Measurements from ENCODE around the gene OR10T2.
A peak's percentile ranks its signal among the peaks of the same experiment; 100 is the strongest.
"Not testable (repeated sequence)": the region's sequence is repeated elsewhere in the genome, so short reads cannot be mapped to it uniquely, and the experiment has no call there.

Gene OR10T2, protein sequence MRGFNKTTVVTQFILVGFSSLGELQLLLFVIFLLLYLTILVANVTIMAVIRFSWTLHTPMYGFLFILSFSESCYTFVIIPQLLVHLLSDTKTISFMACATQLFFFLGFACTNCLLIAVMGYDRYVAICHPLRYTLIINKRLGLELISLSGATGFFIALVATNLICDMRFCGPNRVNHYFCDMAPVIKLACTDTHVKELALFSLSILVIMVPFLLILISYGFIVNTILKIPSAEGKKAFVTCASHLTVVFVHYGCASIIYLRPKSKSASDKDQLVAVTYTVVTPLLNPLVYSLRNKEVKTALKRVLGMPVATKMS

DNA sequence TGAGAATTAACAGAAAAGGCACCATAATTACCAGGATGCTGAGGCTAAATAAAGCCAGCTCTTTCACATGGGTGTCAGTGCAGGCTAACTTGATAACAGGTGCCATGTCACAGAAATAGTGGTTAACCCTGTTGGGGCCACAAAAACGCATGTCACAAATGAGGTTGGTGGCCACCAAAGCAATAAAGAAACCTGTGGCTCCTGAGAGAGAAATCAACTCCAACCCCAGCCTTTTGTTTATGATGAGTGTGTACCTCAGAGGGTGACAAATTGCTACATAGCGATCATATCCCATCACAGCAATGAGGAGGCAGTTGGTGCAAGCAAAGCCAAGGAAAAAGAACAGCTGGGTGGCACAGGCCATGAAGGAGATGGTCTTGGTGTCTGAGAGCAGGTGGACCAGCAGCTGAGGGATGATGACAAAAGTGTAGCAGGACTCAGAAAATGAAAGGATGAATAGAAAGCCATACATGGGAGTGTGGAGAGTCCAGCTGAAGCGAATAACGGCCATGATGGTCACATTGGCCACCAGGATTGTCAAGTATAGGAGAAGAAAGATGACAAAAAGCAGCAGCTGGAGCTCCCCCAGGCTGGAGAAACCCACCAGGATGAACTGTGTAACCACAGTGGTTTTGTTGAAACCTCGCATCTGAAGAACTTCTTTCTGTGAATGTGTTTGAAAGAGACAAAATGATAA, at the start of gene OR10T2:
TSS of gene OR10T2 (minus strand) at position 649 of the 697 bp plus-strand sequence. CDS start at position 649, 0 bp downstream.
- DNase-seq (ENCODE audit: low read depth in 2 of 2), result no peak

DNA sequence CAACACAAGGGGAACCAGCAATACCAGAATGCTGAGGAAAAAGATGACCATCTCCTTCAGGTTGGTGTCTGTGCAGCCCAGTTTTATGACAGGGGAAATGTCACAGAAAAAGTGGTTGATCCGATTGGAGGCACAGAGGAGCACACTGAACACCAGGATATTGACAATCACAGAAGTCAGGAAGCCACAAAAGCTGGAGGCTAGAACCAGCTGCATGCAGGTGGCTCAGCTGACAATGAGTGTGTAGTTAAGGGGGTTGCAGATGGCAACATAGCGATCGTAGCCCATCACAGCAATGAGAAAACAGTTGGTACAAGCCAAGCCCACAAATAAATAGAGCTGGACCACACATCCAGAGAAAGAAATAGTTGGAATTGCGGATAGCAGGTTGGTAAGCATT, 46.1 kb upstream of the OR10T2 start:
- DNase-seq (ENCODE audit: low read depth in 2 of 2), result no peak

GRCh38 chr1:158434741-158435140, 35.5 kb upstream of the OR10T2 start:
- DNase-seq (ENCODE audit: low read depth in 2 of 2), result no peak

DNA sequence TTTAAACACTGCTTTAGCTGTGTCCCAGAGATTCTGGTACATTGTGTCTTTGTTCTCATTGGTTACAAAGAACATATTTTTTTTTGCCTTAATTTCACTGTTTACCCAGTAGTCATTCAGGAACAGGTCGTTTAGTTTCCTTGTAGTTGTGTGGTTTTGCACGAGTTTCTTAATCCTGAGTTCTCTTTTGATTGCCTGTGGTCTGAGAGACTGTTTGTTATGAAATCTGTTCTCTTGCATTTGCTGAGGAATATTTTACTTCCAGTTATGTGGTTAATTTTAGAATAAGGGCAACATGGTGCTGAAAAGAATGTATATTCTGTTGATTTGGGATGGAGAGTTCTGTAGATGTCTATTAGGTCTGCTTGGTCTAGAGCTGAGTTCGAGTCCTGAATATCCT, 30.9 kb upstream of the OR10T2 start:
- not testable (repeated sequence) for DNase-seq (ENCODE audit: low read depth in 2 of 2)

DNA sequence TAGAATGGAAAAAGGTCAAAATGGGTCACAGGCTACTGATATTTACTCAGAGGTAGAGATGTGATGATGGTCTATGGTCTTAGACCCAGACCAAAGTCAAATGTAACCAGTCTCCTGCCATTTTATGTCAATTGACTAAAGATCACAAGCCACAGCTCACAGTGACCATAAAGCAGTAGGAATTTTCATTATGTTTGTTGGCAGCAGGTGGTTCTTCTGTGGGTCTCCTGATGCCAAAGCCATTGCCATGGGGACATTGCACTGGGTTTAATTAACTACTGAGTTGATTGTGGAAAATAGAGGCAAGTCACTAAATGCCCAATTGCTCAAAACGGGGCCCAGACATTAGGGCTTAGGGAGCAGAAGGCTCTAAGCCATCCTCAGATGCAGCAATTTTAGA, 26.9 kb upstream of the OR10T2 start, which contains the start of gene OR10K2:
TSS of gene OR10K2 (minus strand) at position 101 of the 400 bp plus-strand sequence. CDS start 5,371 bp downstream, outside the sequence.
- DNase-seq (ENCODE audit: low read depth in 2 of 2), result no peak

- no peak for DNase-seq (ENCODE audit: low read depth in 2 of 2)
These were observed 25.8 kb upstream of the OR10T2 start for GRCh38 chr1:158425027-158425426.

DNA sequence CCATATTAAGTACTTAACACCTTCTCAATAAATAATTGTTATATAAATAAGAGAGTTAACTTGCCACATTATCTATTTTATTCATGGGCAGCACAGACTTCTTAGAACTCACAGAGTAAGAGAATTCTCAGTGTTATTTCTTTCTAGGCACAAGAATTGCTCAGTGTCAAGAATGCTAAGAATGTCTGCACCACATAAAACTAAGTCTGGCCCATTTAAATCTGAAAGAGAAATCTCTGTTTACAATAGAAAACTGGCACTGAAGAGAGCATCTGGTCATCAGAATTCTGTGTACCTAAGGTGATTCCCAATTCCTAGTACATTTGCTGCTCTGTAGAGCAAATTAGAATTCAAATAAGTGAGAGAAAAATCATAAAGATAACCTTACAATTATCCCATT, 22.9 kb upstream of the OR10T2 start:
- DNase-seq (ENCODE audit: low read depth in 2 of 2), result no peak

- no peak for DNase-seq (ENCODE audit: low read depth in 2 of 2)
These were observed 18.3 kb upstream of the OR10T2 start for GRCh38 chr1:158417586-158417985.

DNA sequence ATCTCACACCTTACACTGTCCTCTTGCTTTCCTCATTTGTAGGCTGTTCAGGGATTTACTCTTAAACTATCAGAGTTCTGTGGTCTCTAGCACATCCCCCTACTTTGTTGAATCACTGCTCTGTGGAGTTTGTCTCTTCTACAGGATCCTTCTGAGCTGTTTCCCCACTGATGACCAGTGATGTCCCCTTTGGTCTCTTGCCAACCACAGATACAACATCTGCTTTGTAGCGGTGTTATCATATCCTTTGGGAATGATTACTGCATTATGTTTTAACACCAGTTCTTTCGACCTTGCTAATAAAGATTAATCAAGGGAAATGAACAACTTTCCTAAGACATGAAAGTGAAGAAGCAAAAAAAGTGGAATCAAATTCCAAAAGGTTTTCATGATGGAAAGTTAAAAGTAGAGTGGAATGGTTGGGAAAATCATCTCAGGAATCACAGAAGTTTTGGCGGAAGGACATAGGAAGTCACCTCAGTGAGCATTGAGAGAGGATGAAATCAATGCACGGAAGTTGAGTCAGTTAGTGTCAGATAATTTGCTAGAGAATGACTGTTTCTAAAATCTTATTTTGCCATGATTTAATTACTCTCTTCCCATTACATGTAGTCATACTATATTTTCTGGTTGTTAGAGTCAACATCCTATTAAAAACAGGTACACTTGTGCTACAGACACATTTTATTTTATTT, 15.5 kb upstream of the OR10T2 start:
- no peak for DNase-seq (ENCODE audit: low read depth in 2 of 2)

DNA sequence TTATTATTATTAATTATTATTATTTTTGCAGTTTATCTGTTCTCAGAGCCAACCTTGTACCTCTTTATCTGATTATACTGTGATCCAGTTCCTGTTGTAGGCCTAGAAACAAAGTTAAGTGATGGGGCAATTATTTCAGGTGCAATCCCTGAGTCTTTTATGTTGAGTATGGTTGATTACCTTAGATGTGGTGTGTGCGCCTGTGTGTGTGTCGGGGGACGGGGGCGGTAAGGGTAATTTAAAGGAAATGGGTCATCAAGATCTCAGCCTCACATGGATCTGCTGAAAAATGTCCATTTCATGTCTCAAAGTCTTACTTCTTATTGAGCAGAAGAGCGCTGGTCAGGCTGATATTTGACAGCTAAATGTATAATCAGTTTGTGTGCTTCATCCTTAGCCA, 7.8 kb upstream of the OR10T2 start:
- DNase-seq (ENCODE audit: low read depth in 2 of 2), result no peak

- no peak for DNase-seq (ENCODE audit: low read depth in 2 of 2)
These were observed 1.6 kb upstream of the OR10T2 start for GRCh38 chr1:158400871-158401270.

DNA sequence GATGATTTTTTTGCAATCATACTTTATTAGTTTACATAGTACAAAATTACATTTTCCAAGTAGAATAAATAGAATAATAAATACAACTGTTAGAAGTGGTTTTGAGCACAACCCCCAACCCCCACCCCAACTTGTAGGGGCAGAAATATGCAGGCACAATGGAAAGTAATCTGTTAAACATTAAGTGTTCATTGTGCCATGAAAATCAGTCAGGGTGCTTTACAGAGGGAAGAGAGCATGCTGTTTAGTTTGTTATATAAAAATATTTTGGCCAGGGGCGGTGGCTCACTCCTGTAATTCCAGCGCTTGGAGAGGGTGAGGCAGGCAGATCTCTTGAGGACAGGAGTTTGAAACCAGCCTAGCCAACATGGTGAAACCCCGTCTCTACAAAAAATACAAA, 2.6 kb downstream of the OR10T2 start:
- no peak for DNase-seq (ENCODE audit: low read depth in 2 of 2)

GRCh38 chr1:158393476-158393875, 5.8 kb downstream of the OR10T2 start:
- no peak for DNase-seq (ENCODE audit: low read depth in 2 of 2)

DNA sequence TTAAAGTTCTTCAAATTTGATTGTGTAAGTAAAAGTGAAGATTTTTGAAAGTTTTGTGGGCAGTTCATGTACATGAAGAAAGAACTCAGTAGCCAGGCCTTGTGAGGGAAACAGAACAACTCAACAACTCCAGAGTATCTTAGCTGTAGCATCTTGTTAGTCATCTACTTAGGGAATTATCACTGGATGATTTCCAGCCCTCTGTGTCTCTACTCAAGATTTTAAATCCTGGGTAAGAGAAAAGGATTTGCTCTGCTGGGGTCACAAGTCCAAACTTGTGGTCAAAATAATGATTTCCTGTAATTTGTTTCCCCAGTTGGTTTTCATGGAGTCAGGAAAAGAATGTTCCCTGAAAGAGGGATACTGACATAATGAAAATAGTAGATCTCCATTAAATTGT, 8.2 kb downstream of the OR10T2 start:
- DNase-seq (ENCODE audit: low read depth in 2 of 2), result no peak

DNA sequence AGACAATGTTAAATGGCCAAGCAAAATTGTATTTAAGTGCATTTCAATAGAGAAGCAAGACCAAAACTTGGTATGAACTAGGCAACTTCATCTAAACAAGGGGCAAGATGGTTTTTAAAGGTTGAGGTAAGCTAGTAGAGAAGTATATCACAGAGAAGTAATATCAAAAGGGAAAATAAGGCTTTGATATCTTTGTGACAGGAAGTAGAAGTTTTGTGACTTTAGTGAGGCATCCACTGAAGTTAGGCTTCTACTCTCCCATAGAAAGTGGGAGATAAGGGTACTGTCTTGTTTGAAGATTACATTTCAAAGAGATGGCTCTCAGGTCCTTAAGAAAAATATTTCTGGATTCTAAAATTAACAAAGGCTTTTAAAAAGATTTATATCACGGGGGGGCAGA, 8.9 kb downstream of the OR10T2 start:
- no peak for DNase-seq (ENCODE audit: low read depth in 2 of 2)

- DNase-seq (ENCODE audit: low read depth in 2 of 2), result no peak
These were observed 24.4 kb downstream of the OR10T2 start for GRCh38 chr1:158374860-158375259.

- DNase-seq (ENCODE audit: low read depth in 2 of 2), result not testable (repeated sequence)
These were observed 25.2 kb downstream of the OR10T2 start for GRCh38 chr1:158374101-158374500.

DNA sequence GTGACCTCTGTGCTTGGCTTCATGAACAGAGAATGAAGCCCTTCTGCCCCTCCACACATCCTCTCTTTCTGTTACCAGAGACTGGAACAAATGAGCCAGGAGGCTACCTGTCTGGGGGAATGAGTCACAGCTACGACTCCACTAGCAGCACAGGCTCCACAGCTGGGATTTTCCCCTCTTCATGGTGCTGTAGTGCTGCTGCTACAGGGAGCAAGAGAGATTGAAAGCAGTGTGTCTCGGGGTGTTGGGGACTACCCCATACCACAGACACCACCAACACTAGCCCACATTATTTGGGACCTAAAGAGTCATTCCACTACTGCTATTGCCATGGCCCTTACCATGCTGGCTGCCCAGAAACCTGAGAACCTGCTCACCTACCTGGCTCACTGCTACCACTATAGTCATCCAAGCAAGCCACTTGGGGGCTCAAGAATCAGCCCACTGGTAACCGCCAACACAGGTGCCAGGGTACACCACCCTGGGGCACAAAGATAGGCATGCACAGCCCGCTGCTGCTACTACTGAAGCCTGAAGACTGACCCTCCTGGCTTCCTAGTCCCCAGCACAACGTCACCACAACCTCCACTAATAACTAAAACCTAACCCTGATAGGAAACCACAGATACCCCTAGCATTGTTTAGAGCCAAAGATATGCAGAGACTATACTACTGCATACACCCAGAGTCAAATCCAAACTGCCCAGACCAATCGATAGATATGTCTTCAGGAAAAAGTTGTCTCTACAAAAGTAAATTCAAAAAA, 27.9 kb downstream of the OR10T2 start:
- DNase-seq (ENCODE audit: low read depth in 2 of 2), result peak in 1 of 2 donors; percentile 6

- DNase-seq (ENCODE audit: low read depth in 2 of 2), result no peak
These were observed 32.5 kb downstream of the OR10T2 start for GRCh38 chr1:158366783-158367182.

DNA sequence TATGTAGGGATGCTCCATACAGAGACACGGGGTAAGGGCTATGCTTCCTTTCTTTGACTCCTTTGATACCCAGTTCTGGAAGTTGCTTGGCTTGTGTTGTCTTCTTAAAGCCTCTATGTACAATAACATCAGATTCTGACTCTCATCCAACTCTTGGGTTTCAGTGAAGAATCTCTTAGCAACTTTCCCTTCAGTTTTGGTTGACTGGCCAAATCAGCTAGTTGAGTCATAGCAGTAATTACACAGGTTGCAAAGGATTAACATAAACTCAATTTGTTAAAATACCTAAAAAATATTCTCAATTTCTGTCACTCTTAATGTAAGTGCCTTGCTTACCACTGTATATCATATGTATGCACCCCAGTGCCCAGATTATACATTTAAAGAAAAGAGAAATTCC, 36.3 kb downstream of the OR10T2 start:
- DNase-seq (ENCODE audit: low read depth in 2 of 2), result no peak

GRCh38 chr1:158362482-158362881, 36.8 kb downstream of the OR10T2 start:
- DNase-seq (ENCODE audit: low read depth in 2 of 2), result no peak

DNA sequence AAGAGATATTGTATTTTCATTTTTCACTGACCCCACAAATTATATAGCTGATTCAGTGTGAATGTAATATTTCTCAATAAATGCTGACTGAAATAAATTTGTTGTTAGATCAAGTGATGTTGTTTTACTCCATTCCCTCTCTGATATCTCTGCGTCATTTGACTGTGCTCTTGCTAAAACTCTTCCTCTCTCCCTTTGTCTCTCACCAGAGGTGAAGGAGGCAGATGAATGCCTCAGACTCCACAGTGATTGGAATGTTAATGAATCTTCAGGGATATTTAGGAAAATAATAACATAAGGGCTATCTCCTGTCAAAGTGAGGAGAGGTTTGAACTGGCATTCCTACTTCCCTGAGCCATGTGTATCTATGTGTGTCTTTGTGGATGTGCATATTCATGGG, 41.8 kb downstream of the OR10T2 start:
- DNase-seq (ENCODE audit: low read depth in 2 of 2), result no peak

Measured in stimulated activated CD8-positive, alpha-beta memory T cell treated with anti-CD3 and anti-CD28 coated beads, Interleukin-7, amount 100 ng/mL, for 4 hours (primary cell).